Activated CD4-positive, CD25-positive, alpha-beta regulatory T cell treated with anti-CD3 and anti-CD28 coated beads, Interleukin-2, amount 50 U/mL, for 16 hours (primary cell): ENCODE results near the gene ATPAF1.
"Not testable (repeated sequence)": the region's sequence is repeated elsewhere in the genome, so short reads cannot be mapped to it uniquely, and the experiment has no call there.

Experiments used
- DNase-seq: peaks from one replicate; pipeline ENCODE4 v3.0.0-alpha.2; 2020; ENCODE audit warnings: low read depth, low spot score

ATPAF1 gene

DNA sequence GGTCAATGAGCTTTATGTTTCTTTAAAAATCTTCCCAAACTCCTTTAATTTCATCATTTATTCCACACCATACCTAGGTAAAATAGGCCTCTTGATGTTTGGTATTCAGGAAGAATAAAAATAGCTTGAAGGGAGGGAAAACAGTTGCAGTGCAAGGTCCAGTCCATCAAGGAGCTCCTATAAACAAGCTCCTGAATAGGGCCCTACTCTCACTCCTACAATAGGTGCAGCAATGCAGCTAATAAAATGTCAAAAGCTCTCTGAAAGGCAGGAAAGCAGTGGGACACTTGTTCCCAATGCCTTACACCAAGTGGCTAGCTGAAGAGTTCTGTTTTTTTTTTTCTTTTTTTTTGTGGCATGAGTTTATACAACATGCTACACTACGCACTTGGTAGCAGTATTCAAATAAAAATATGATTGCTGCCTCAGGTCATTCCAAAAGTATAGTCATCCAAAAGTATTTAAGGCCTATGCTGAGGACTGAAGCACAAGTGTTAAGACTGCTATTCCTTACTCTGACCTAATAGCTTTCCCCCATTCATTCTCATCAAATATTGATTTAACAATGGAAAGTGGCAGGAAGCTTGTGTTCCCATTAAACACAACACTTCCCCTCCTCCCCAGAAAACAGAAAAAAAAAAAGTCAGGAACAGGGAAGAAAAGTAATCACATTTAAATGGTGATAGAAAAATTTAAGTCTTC is 13.3 kb upstream of the ATPAF1 start:
- no peak for DNase-seq

DNA sequence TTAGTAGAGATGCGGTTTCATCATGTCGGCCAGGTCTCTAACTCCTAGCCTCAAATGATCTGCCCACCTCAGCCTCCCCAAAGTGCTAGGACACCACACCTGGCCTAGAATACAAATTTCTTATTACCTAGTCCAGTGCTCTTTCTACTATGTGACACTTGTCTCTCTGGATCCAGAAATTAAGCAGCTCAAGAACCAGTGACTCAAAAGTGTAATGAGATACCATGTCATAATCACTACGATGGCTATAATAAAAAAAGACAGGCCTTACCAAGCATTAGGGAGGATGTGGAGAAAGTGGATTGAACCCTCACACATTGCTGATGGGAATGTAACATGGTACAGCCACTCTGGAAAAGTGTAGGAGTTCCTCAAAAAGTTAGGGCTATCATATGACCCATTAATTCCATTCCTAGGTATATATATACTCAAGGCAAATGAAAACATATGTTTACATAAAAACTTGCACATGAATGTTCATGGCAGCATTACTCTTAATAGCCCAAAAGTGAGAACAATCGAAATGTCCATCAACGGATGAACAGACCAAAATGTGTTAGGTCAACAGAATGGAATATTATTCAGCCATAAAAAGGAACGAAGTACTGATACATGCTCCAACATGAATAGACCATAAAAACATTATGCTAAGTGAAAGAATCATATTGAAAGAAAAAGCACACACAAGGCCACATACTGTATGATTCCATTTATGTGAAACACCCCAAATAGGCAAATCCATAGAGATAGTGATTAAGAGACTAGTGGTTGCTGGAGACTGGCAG is 11.8 kb upstream of the ATPAF1 start:
- no peak for DNase-seq

DNA sequence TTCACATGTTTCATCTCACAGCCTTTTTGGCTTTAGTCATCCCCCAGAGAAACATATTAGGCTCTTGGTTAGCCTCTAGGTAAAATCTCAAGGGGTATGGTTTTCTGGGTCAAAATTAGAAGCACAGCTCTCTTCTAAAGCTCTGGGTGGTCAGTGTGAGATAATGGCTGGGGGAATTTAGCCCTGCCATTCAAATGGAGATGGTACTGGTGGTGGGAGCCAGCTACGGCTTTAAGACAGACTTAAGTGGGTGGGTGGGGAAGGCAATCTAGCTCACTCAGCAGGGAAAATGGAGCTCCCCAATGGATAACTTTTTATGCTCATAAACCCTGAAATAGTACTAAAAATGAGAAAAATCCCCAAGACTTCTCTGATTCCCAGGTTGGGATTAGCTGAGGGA is 9.2 kb upstream of the ATPAF1 start:
- no peak for DNase-seq

DNA sequence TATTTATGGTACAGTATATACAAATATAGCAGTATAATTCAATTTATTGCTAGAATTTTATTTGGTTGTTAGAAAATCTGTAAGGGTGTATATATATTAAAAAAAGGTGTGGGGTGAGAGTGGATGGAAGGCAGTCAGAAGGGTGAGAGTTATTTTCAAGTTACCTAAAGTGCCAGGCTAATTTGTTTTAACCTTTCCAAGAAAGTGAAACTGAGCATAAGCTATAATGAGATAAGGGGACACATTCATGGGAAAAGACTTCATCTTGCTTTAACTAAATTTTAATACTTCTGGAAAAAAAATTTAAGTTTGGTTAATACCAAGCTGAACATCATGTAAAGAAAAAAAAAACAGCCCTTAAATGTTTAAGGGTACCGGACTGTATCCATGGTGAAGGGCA is 8.4 kb upstream of the ATPAF1 start:
- DNase-seq: no peak

DNA sequence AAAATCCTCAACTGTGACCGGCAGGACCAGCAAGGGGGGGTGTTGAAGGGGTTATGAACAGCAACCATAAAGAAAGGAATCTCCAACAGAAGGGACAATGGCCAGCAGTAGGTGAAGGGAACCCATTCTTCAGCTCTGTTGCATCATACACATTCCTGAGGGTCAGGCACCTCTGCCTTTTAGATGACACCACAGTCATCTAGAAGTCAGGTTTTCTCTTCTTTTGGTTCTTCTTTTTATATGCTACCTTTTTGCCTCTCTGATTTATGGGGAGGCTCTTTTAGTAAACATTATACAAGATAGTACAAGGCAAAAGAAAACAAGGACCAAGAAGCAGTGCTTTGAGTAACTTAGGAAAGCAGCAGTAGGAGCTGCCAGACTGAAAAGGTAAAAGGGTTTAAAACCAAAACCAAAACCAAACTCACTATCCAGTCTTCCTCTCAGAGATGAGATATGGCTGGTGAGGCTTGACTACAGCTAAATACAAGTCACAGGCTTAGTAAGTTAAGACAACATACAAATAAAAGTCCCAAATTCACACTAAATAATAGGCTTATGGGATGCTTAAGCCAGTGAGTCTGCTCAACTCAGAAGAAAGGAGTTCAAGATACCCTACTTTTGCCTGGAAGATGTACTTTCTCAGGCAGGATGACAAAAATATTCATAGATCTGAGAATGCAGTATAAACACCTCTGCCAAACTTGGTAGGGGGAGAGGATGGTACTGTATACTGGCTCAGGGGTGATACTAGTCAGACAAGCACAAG is 7.6 kb upstream of the ATPAF1 start:
- DNase-seq: no peak

DNA sequence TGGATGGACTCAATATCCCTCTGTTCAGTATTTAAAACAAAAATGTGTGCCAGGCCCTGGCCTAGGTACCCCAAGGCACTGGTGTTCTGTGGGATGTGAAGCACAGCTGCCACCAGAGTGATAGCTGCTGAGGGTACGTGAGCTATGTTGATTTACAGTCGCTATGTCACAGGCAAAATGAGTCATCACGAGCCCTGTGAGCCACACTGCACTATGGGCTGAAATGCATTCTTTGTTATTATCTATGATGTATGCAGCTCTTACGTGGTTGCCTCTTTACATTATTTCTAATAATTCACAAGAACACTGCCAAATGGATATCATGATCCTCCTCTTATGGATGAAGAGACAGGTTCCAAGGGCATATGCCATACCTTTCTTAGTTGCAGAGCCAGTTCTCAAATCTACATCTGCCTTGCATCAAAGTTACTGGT is 5.6 kb upstream of the ATPAF1 start:
- no peak for DNase-seq

DNA sequence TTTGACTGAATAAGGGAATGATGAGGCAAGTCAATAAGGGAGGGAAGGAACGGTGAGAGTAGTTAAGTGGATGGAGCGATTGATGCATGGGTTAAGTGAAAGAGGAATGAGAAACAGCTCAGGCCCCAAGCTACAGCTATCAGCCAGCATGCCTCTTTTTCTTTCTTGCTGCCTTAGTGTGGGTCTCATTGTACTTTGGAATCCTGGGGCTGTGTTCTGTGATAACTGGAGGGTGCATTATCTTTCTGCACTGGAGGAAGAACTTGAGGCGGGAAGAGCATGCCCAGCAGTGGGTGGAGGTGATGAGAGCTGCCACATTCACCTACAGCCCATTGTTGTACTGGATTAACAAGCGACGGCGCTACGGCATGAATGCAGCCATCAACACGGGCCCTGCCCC is 4.5 kb upstream of the ATPAF1 start:
- no peak for DNase-seq

DNA sequence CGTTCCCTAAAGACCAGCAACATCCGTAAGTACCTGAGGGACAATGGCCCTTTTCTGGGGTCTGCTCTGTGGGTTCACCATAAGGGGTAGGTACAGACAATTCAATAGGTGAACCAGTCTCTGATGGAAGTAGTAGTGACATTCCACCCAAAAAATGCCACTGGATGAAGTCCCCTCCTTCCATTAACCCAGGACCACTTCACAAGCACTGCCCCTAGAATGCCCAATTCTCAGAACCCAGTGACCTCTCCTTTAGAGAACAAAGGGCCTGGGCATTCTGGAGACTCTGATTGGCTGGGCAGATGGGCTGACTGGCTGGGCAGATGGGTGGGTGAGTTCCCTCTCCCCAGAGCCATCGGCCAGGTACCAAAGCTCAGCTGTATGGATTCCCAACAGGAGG is 3.4 kb upstream of the ATPAF1 start, which contains the start of gene TEX38:
TSS of gene TEX38 (plus strand) at position 301 of the 400 bp plus-strand sequence. CDS start at position 382, 81 bp downstream.
- DNase-seq: no peak

DNA sequence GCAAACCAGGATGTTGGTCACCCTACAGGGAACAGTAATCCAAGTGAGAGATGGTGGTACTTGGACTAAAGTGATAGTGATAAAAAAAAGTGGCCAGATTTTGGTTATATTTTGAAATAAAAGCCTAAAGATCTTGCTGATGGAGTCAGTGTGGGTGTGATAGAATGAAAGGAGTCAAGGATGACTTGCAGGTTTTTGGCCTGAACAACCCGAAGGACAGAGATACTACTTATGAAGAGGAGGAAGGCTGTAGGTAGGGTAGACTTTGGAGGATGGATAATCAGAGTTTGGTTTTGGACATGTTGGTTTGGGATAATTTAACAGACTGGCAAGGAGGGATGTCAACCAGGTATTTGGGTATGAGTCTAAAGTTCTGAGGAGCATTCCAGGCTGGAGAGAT is 2.0 kb upstream of the ATPAF1 start:
- no peak for DNase-seq

DNA sequence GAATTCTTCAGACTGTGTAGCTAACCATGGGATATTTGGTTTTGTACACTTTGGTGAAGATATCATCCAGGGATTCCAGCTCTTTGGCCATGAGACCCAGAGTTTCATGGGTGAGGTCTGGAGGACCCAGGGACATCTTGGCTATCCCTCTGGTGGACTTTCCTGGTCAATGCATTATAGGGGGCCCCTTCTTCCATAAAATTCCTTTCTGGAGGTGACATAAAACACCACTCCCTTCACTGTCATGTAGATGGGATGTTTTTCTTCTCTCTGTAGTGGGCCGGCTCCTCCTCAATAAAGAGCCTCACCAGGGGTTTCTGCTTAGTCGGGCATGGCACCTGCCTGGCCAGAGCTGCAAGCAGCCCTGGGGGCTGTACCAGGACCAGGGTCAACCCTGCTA is 2.2 kb downstream of the ATPAF1 start:
- DNase-seq: no peak

DNA sequence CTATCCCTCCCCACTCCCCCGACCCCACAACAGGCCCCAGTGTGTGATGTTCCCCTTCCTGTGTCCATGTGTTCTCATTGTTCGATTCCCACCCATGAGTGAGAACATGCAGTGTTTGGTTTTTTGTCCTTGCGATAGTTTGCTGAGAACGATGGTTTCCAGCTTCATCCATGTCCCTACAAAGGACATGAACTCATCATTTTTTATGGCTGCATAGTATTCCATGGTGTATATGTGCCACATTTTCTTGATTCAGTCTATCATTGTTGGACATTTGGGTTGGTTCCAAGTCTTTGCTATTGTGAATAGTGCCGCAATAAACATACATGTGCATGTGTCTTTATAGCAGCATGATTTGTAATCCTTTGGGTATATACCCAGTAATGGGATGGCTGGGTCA is 5.2 kb downstream of the ATPAF1 start:
- DNase-seq: not testable (repeated sequence)

DNA sequence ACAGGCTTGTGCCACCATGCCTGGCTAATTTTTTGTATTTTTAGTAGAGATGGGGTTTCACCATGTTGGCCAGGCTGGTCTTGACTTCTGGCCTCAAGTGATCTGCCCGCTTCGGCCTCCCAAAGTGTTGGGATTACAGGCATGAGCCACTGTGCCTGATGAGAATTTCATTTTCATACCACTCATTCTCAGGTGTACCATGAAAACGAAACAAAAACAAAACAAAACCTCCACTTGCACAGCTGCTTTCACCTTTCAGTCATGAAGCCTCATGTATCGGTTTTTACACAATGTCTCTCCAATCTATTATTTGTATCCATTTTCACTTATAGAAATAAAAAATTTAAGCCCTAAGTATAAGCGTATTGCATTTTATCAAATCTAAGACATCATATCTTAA is 8.0 kb downstream of the ATPAF1 start:
- not testable (repeated sequence) for DNase-seq

DNA sequence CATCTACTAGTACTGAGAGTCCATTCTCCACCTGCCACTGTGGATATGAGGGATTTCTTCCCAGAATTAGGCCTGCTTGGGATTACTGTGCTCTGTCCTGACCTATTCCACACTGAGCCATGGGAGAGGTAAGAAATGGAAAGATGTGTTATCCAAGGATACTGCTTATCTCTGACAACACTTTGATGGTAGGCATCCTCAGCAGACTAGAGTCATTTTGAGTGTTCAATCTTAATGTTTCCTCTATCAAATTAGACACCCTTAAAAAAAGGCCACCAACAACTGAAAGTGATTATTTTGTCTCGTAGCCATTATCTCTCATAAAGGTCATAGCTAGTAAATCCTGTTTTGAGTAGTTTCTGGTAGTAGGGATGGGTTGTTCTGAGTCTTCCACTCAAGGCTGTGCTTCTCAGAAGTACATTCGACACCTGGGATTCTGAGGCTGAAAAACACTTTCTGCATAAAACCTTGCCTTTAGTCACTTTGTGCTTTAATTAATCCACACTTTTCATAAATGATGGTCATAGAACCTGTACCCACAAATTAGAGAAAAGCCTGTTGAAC is 8.8 kb downstream of the ATPAF1 start:
- DNase-seq: no peak

DNA sequence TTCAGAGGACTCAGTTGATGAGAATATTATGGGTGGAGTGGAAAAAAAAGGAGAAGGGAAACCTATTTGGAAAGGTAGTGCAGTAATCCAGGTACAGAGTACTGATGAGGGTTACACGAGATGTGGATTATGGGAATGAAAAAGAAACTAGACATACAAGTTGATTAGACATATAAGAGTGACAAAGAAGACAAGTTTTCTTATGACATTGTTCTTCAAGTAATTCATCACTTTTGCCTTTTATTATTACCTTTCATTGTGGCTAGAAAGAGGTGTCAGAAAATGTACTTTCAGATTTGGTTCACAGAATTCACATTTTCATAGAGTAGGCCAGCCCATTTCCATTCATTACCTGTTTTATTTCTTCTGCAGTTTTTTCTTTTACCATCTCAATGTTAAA is 10.4 kb downstream of the ATPAF1 start:
- DNase-seq: no peak

DNA sequence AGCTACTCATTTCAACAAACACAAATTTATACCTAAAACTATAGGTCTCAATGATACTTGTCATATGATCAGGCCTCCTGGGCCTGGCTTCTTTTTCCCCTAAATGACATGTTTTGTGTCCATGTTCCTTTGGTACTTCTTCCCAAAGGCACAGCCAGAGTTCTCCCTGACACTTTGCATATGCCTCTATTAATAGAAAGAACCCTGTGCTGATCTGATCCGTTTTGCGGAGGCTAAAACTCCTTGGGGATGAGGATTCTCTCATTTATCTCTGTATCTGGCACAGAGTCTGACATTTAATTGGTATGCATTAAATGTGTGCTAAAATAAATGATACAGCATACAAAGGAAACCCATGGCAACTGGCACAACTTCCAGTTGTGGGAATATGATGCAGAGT is 11.5 kb downstream of the ATPAF1 start:
- DNase-seq: no peak

DNA sequence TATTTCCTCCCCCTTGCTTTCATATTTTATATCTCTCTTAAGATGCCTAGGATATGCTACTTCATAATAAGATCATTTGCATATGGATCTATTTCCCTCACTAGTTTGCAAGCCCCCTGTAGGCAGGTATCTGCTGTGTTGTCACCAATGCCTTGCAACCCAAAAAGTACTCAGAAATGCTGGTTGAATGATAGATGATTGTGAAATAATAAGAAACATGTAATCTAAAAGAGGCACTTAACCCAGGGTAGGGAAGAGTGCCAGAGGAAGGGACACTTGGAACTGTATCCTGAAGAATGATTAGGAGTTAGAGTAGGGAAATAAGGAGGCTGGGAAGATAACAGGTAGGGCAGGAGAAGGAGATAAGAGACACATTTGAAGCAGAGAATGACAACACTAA is 12.3 kb downstream of the ATPAF1 start:
- DNase-seq: no peak

DNA sequence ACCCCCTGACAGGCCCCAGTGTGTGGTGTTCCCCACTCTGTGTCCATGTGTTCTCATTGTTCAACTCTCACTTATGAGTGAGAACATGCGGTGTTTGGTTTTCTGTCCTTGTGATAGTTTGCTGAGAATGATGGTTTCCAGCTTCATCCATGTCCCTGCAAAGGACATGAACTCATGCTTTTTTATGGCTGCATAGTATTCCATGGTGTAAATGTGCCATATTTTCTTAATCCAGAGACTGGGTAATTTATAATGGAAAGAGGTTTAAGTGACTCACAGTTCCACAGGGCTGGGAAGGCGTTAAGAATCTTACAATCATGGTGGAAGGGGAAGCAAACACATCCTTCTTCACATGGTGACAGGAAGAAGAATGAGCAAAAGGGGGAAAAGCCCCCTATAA is 13.5 kb downstream of the ATPAF1 start:
- DNase-seq: not testable (repeated sequence)

DNA sequence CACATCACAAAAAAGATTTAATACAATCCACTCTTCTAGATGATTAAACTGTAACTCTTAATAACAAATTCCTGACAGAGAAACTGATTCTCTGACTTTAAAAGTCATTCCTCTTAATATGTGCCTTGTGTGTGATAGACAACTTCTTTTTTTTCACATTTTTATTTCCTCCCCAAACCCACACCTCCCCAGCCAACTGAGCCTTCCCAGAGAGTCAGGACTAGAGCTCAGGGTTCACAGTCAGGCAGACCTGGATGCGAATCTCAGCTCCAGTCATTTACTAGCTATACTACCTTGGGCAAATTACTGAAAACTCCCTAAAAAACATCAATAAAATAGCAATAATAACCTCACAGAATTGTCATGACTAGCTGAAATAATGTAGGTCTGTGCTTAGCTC is 14.2 kb downstream of the ATPAF1 start:
- DNase-seq: no peak

DNA sequence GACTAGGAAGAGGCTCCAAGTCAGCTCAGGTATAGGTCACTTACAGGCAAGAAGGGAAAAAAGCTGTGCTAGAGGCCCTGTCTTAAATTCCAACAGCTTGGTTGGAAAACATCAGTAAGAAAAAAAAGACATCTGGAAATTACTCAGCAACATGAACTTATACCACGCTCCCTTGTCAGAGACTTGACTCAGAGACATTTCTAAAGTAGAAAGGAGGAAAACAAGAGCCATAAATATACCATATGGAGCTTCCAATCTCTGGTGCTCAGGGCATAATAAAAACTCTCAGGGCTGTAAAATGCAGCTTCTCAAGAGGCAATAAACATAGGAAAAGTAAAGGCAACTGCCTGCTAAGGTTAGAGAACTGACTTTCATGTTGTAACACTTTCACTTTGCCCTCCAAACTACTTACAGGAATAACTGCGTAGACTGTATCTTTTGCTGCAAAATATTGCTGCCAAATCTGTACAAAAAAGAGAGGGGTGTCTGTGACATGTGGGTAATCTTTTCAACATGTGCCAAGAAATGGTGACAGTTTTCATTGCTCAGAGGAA is 14.7 kb downstream of the ATPAF1 start:
- DNase-seq: no peak

DNA sequence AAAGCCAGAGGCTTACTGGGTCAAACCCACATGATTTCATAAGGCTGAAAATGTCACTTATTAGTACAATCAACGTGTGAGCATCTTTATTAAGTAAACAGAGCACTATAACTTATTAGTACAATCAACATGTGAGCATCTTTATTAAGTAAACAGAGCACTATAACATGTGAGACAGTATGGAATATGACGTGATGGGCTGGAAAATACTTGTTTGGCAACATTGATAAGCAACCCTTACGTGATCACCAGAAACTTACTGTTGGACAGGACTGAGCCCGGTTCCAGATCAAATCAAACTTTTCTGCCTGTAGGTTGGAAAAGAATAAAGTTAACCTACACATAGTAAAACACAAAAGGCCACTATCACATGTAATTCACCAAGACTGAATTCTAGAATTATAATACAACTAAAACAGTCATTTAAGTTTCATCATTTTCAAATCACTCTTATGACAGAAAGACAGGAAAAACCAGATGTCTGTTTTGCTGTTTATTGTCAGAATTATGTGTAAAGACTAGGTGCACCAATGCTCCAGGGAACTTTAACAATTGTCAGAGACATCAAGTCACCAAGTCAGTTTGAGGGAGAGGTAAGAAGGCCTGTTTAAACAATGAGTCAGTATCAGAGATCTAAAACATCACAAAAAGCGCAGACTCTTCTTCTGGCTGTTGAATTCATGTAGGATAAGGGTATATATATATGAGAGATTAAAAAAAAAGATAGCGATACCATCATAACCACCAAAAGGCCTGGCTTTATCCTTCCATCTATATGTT is 15.7 kb downstream of the ATPAF1 start:
- no peak for DNase-seq

DNA sequence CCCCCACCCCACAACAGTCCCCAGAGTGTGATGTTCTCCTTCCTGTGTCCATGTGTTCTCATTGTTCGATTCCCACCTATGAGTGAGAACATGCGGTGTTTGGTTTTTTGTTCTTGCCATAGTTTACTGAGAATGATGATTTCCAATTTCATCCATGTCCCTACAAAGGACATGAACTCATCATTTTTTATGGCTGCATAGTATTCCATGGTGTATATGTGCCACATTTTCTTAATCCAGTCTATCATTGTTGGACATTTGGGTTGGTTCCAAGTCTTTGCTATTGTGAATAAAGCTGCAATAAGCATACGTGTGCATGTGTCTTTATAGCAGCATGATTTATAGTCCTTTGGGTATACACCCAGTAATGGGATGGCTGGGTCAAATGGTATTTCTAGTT is 17.0 kb downstream of the ATPAF1 start:
- DNase-seq: not testable (repeated sequence)
